Body of pancreas (tissue), 4 donors: ENCODE data around the gene NFKB1.

Source experiments
- CTCF ChIP-seq, 7 experiments: fragments of 450-650 bp in 4 of 7; fragments of 200-600 bp in 3 of 7; sonication (generic) in 3 of 7; IDR thresholded peaks; one replicate each; pipeline ENCODE4 v1.5.1; 2016 to 2019; ENCODE audit warnings: antibody characterized with exemption in 7 of 7
- POLR2A ChIP-seq, 3 donors: fragments of 450-650 bp; IDR thresholded peaks; one replicate each; pipeline ENCODE4 v1.6.1; 2016; ENCODE audit warnings: antibody characterized with exemption in 3 of 3, mild to moderate bottlenecking in 2 of 3

- TF ChIP-seq CTCF (IDR thresholded peaks at IDR 0.05) (no peak), POLR2A (IDR thresholded peaks at IDR 0.05) (no peak)
Observed at GRCh38 chr4:102504941-102505340, 3.8 kb downstream of the NFKB1 start.
